Naive thymus-derived CD4-positive, alpha-beta T cell (primary cell): ENCODE data around the gene SERPINF2. TPM values are rescaled to one million over a fixed set of nuclear protein-coding genes. Genes with fewer than 3 reads are reported as not detected.
"Not testable (repeated sequence)": the region's sequence is repeated elsewhere in the genome, so short reads cannot be mapped to it uniquely, and the experiment has no call there.

Experiments used
- ATAC-seq: fragments of 150-1000 bp; cut with Tn5 transposase; 2 replicates; pipeline ENCODE4 v1.10.0; 2021; ENCODE audit warnings: mild to moderate bottlenecking, moderate library complexity
- CTCF ChIA-PET: fragments of 350-600 bp; sonication (Branson Sonifier 250); formaldehyde crosslinking; loops from one replicate; lab custom pipeline; 2021; ENCODE audit warnings: antibody characterized with exemption; lab: Charles Lee
- POLR2A ChIA-PET: fragments of 350-600 bp; sonication (Branson Sonifier 250); formaldehyde crosslinking; loops from one replicate; lab custom pipeline; 2021; ENCODE audit warnings: antibody characterized with exemption, inconsistent platforms; lab: Charles Lee
- DNase-seq, 9 donors: peaks; one replicate each; pipeline versions ENCODE4 v3.0.0 to v3.0.0-alpha.2; 2020 to 2022; ENCODE audit warnings: mixed read lengths in 1 of 9
- H3K27ac ChIP-seq: one replicate; pipeline ENCODE4 v1.7.0; 2013; ENCODE audit warnings: mild to moderate bottlenecking, low read depth, low read length, moderate library complexity
- H3K27me3 ChIP-seq, 2 donors: one replicate each; pipeline ENCODE4 v1.7.0; 2013; ENCODE audit warnings: low read length in 2 of 2, mild to moderate bottlenecking in 2 of 2, moderate library complexity in 2 of 2; ENCODE audit not compliant: control insufficient read depth in 2 of 2, insufficient read depth in 2 of 2
- H3K36me3 ChIP-seq, 3 experiments: 1 replicate in 2 of 3; 2 replicates in 1 of 3; pipeline ENCODE4 v1.7.0; 2013; ENCODE audit warnings: low read length in 3 of 3, mild to moderate bottlenecking in 3 of 3, moderate library complexity in 1 of 3; ENCODE audit not compliant: insufficient read depth in 3 of 3, control insufficient read depth in 2 of 3
- H3K4me1 ChIP-seq, 2 donors: one replicate each; pipeline ENCODE4 v1.7.0; 2013; ENCODE audit warnings: low read length in 2 of 2, mild to moderate bottlenecking in 2 of 2, moderate library complexity in 1 of 2; ENCODE audit not compliant: control insufficient read depth in 2 of 2, insufficient read depth in 2 of 2
- H3K4me3 ChIP-seq: 2 replicates; pipeline ENCODE4 v1.7.0; 2013; ENCODE audit warnings: mild to moderate bottlenecking, low read length
- H3K9me3 ChIP-seq, 3 experiments: 1 replicate in 2 of 3; 2 replicates in 1 of 3; pipeline ENCODE4 v1.7.0; 2013; ENCODE audit warnings: low read length in 3 of 3; ENCODE audit not compliant: control insufficient read depth in 2 of 3
- H3K27ac Mint-ChIP-seq, 9 donors: one replicate each; pipeline ENCODE4 v1.8.0; 2020 to 2022; ENCODE audit warnings: mixed read lengths in 9 of 9, mild to moderate bottlenecking in 8 of 9, moderate library complexity in 5 of 9, inconsistent platforms in 2 of 9
- H3K27me3 Mint-ChIP-seq, 5 donors: one replicate each; pipeline ENCODE4 v1.8.0; 2021 to 2022; ENCODE audit warnings: mixed read lengths in 5 of 5, mild to moderate bottlenecking in 1 of 5
- H3K36me3 Mint-ChIP-seq, 5 donors: one replicate each; pipeline ENCODE4 v1.8.0; 2020 to 2022; ENCODE audit warnings: mixed read lengths in 5 of 5, mild to moderate bottlenecking in 3 of 5, inconsistent platforms in 1 of 5
- H3K4me1 Mint-ChIP-seq, 7 donors: one replicate each; pipeline ENCODE4 v1.8.0; 2020 to 2022; ENCODE audit warnings: mixed read lengths in 7 of 7, mild to moderate bottlenecking in 3 of 7, inconsistent platforms in 1 of 7
- H3K4me3 Mint-ChIP-seq, 10 donors: one replicate each; pipeline ENCODE4 v1.8.0; 2020 to 2022; ENCODE audit warnings: mild to moderate bottlenecking in 10 of 10, mixed read lengths in 10 of 10, moderate library complexity in 6 of 10, inconsistent platforms in 2 of 10
- H3K9me3 Mint-ChIP-seq, 11 donors: one replicate each; pipeline ENCODE4 v1.8.0; 2020 to 2022; ENCODE audit warnings: mixed read lengths in 11 of 11, mild to moderate bottlenecking in 4 of 11, inconsistent platforms in 1 of 11, moderate library complexity in 1 of 11
- intact Hi-C, 2 donors: fragments of 100-400 bp; cut with micrococcal nuclease; formaldehyde crosslinking; loops; one replicate each; pipeline ENCODE4 v1.15.1; 2023
- polyA plus RNA-seq, 2 donors: library from polyadenylated mRNA; unstranded; fragments of 300-500 nt; fragmentation: Illumina TruSeq; gene quantifications; one replicate each; pipeline ENCODE4 v1.2.3, GENCODE V29; 2021
- total RNA-seq, 6 experiments: library from RNA in 5 of 6; stranded (reverse) in 5 of 6; gene quantifications; 1 replicate in 5 of 6; 2 replicates in 1 of 6; pipeline ENCODE4 v1.2.3 and lab custom pipeline; 2021 to 2026

Gene SERPINF2
- total and polyA plus RNA-seq, 7 experiments from 2014 or later = 0.27 to 1.4 (median 0.65) TPM; not detected in 2

GRCh38 chr17:1767358-1767757 lies 24.7 kb downstream of the SERPINF2 start:
- CTCF ChIA-PET = interaction anchor here (1.2 to 2.5 kb wide), 2 partner anchors 16 to 46 kb away, joined by 3 to 9 read pairs; no protein-coding TSS in a partner anchor
- H3K27ac ChIP-seq = no peak overlapping the region
- H3K4me3 Mint-ChIP-seq = peak overlapping the region in 3 of 10 donors; percentile 6 to 48 (median 16)
- peaks cover 0 to 5% (median 0%) of the 10 kb centered on the region in 5 donors for H3K36me3 Mint-ChIP-seq
- no peaks in the 10 kb centered on the region for H3K27me3 ChIP-seq
- H3K4me1 ChIP-seq = peaks cover 19 to 31% of the 10 kb centered on the region in 2 donors
- intact Hi-C loops = no loop called here
- no peaks in the 10 kb centered on the region for H3K9me3 ChIP-seq
- peaks cover 0 to 2% (median 0%) of the 10 kb centered on the region in 11 donors for H3K9me3 Mint-ChIP-seq
- no peak overlapping the region for H3K4me3 ChIP-seq
- H3K27ac Mint-ChIP-seq = peak overlapping the region in 6 of 9 donors; percentile 36 to 82 (median 64)
- POLR2A ChIA-PET = no interaction called here
- H3K27me3 Mint-ChIP-seq = peaks cover 0 to 4% (median 0%) of the 10 kb centered on the region in 5 donors
- DNase-seq (no peak), ATAC-seq (no peak)
- H3K36me3 ChIP-seq = no peaks in the 10 kb centered on the region
- H3K4me1 Mint-ChIP-seq = peaks cover 23 to 54% (median 35%) of the 10 kb centered on the region in 7 donors

- peak; percentile 10 for ATAC-seq
- no peak overlapping the region for H3K27ac ChIP-seq
Observed at GRCh38 chr17:1769822-1770477, 27.3 kb downstream of the SERPINF2 start.

GRCh38 chr17:1773000-1773695 lies 30.5 kb downstream of the SERPINF2 start:
- H3K36me3 Mint-ChIP-seq, intact Hi-C loops, H3K4me1 ChIP-seq, ATAC-seq, H3K9me3 Mint-ChIP-seq, DNase-seq, H3K4me3 ChIP-seq, H3K4me3 Mint-ChIP-seq, H3K9me3 ChIP-seq, H3K27me3 Mint-ChIP-seq, H3K27ac ChIP-seq, H3K27me3 ChIP-seq: not testable (repeated sequence)
- Mint-ChIP-seq H3K27ac (peak overlapping the region in 8 of 9 donors; percentile 48 to 84 (median 62)), H3K4me1 (peaks cover 7 to 22% (median 12%) of the 10 kb centered on the region in 7 donors)
- peaks cover 0 to 21% (median 0%) of the 10 kb centered on the region in 3 experiments for H3K36me3 ChIP-seq
- ChIA-PET CTCF (interaction anchor here (0.9 kb wide), 1 partner anchor 10 kb away, joined by 3 read pairs; no protein-coding TSS in a partner anchor), POLR2A (interaction anchor here (0.9 kb wide), 1 partner anchor 56 kb away, joined by 3 read pairs; no protein-coding TSS in a partner anchor)

More at GRCh38 chr17:1769822-1770477, 27.3 kb downstream of the SERPINF2 start:
- Mint-ChIP-seq H3K27ac (peak overlapping the region in 7 of 9 donors; percentile 52 to 92 (median 85)), H3K9me3 (no peaks in the 10 kb centered on the region), H3K4me3 (peak overlapping the region in 9 of 10 donors; percentile 42 to 75 (median 67)), H3K36me3 (peaks cover 0 to 2% (median 0%) of the 10 kb centered on the region in 5 donors), H3K27me3 (peaks cover 0 to 4% (median 0%) of the 10 kb centered on the region in 5 donors), H3K4me1 (peaks cover 7 to 29% (median 17%) of the 10 kb centered on the region in 7 donors)
- H3K36me3 ChIP-seq = no peaks in the 10 kb centered on the region
- intact Hi-C loops = no loop called here
- ChIA-PET CTCF (interaction anchor here (0.8 to 1.1 kb wide), 2 partner anchors 8 to 49 kb away, joined by 3 to 5 read pairs; partner anchors contain the start of gene SERPINF1), POLR2A (interaction anchor here (1.6 kb wide), 1 partner anchor 60 kb away, joined by 3 read pairs; the partner anchor contains the start of genes RPA1 and SMYD4)
- peak in 4 of 9 donors; percentile 7 to 21 (median 12) for DNase-seq
- H3K4me1 ChIP-seq = peaks cover 0 to 7% of the 10 kb centered on the region in 2 donors
- H3K4me3 ChIP-seq = no peak overlapping the region
- H3K27me3 ChIP-seq = no peaks in the 10 kb centered on the region
- H3K9me3 ChIP-seq = no peaks in the 10 kb centered on the region

GRCh38 chr17:1773696-1774181 lies 31.1 kb downstream of the SERPINF2 start:
- ChIA-PET CTCF (interaction anchor here (0.9 kb wide), 1 partner anchor 10 kb away, joined by 3 read pairs; no protein-coding TSS in a partner anchor), POLR2A (no interaction called here)
- Mint-ChIP-seq H3K27me3 (peaks cover 0 to 4% (median 0%) of the 10 kb centered on the region in 5 donors), H3K9me3 (no peaks in the 10 kb centered on the region), H3K36me3 (peaks cover 0 to 14% (median 4%) of the 10 kb centered on the region in 5 donors), H3K4me3 (no peak overlapping the region), H3K4me1 (peaks cover 7 to 22% (median 12%) of the 10 kb centered on the region in 7 donors), H3K27ac (peak overlapping the region in 7 of 9 donors; percentile 38 to 84 (median 62))
- no peak overlapping the region for H3K4me3 ChIP-seq
- H3K4me1 ChIP-seq = peaks cover 0 to 7% of the 10 kb centered on the region in 2 donors
- H3K27ac ChIP-seq = no peak overlapping the region
- no peaks in the 10 kb centered on the region for H3K27me3 ChIP-seq
- ATAC-seq = no peak
- no peak for DNase-seq
- peaks cover 0 to 26% (median 0%) of the 10 kb centered on the region in 3 experiments for H3K36me3 ChIP-seq
- no peaks in the 10 kb centered on the region for H3K9me3 ChIP-seq
- intact Hi-C loops = no loop called here

DNA sequence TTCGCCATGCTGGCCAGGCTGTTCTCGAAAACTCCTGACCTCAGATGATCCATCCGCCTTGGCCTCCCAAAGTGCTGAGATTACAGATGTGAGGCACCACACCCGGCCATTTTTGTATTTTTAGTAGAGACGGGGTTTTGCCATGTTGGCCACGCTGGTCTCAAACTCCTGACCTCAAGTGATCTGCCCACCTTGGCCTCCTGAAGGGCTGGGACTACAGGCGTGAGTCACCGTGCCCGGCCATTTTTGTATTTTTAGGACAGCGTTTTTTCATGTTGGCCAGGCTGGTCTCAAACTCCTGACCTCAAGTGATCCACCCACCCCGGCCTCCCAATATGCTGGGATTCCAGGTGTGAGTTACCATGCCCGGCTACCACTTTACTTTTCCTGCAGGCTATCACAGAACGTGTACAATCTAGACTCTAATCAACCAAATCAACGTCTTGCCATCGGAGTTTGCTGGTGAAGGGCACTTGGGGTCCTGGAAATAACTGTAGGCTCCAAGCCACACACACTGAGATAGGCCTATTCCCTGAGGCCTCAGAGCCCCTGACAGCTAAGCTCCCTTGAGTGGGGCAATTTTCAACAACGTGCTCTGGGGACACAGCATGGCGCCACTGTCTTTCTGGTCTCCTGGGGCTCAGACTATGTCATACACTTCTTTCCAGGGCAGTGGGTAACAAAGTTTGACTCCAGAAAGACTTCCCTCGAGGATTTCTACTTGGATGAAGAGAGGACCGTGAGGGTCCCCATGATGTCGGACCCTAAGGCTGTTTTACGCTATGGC lies 31.9 kb downstream of the SERPINF2 start:
- Mint-ChIP-seq H3K27ac (peak overlapping the region in 7 of 9 donors; percentile 26 to 62 (median 43)), H3K36me3 (peaks cover 0 to 17% (median 4%) of the 10 kb centered on the region in 5 donors), H3K4me1 (peaks cover 4 to 17% (median 7%) of the 10 kb centered on the region in 7 donors), H3K9me3 (no peaks in the 10 kb centered on the region), H3K4me3 (no peak overlapping the region), H3K27me3 (peaks cover 0 to under 1% (median 0%) of the 10 kb centered on the region in 5 donors)
- H3K4me3 ChIP-seq = no peak overlapping the region
- ChIA-PET POLR2A (no interaction called here), CTCF (interaction anchor here (0.6 kb wide), 1 partner anchor 92 kb away, joined by 4 read pairs; no protein-coding TSS in a partner anchor)
- ATAC-seq = no peak
- H3K9me3 ChIP-seq = no peaks in the 10 kb centered on the region
- DNase-seq = no peak
- H3K27ac ChIP-seq = no peak overlapping the region
- peaks cover 0 to 29% (median 0%) of the 10 kb centered on the region in 3 experiments for H3K36me3 ChIP-seq
- no peaks in the 10 kb centered on the region for H3K27me3 ChIP-seq
- intact Hi-C loops = no loop called here
- peaks cover 0 to 2% of the 10 kb centered on the region in 2 donors for H3K4me1 ChIP-seq
